ENCODE measurements around the gene ITGB1.

ITGB1 gene

GRCh38 chr10:32970910-32971309 lies 12.9 kb upstream of the ITGB1 start:
- no peak for TF ChIP-seq CTCF (conservative IDR thresholded peaks at IDR 0.05; ENCODE audit: low read depth, low read length)
- H3K27ac ChIP-seq: no peak overlapping the region
- no peaks in the 10 kb centered on the region for H4K20me1 ChIP-seq (ENCODE audit: insufficient read depth)
- no peak overlapping the region for H3K4me2 ChIP-seq
- no peaks in the 10 kb centered on the region for H3K27me3 ChIP-seq (ENCODE audit: insufficient read depth, low read depth)
- no peaks in the 10 kb centered on the region for H3K4me1 ChIP-seq (ENCODE audit: low read depth, poor library complexity, severe bottlenecking)
- H3K9ac ChIP-seq: no peak overlapping the region
- H3K79me2 ChIP-seq (ENCODE audit: insufficient read depth, low read depth): no peaks in the 10 kb centered on the region
- no peak overlapping the region for H3K4me3 ChIP-seq (IDR thresholded peaks at IDR 0.05; ENCODE audit: insufficient read depth, low read depth, low read length)
- no peak overlapping the region for H2AFZ ChIP-seq (ENCODE audit: low read depth)
- no peaks in the 10 kb centered on the region for H3K36me3 ChIP-seq (ENCODE audit: insufficient read depth)

GRCh38 chr10:32964270-32964669 lies 6.2 kb upstream of the ITGB1 start:
- H3K4me1 ChIP-seq (ENCODE audit: low read depth, poor library complexity, severe bottlenecking): peaks cover 8% of the 10 kb centered on the region
- H3K9ac ChIP-seq: no peak overlapping the region
- H3K4me2 ChIP-seq: no peak overlapping the region

GRCh38 chr10:32963096-32963495 lies 5.1 kb upstream of the ITGB1 start:
- Histone ChIP-seq H3K9ac (no peak overlapping the region), H3K79me2 (ENCODE audit: insufficient read depth, low read depth) (no peaks in the 10 kb centered on the region), H3K27ac (no peak overlapping the region), H3K4me3 (IDR thresholded peaks at IDR 0.05; ENCODE audit: insufficient read depth, low read depth, low read length) (no peak overlapping the region), H3K36me3 (ENCODE audit: insufficient read depth) (no peaks in the 10 kb centered on the region), H4K20me1 (ENCODE audit: insufficient read depth) (no peaks in the 10 kb centered on the region), H3K27me3 (ENCODE audit: insufficient read depth, low read depth) (no peaks in the 10 kb centered on the region), H3K4me1 (ENCODE audit: low read depth, poor library complexity, severe bottlenecking) (peaks cover 13% of the 10 kb centered on the region), H2AFZ (ENCODE audit: low read depth) (no peak overlapping the region), H3K4me2 (no peak overlapping the region)
- no peak for TF ChIP-seq CTCF (conservative IDR thresholded peaks at IDR 0.05; ENCODE audit: low read depth, low read length)

More at GRCh38 chr10:32964270-32964669, 6.2 kb upstream of the ITGB1 start:
- TF ChIP-seq CTCF (conservative IDR thresholded peaks at IDR 0.05; ENCODE audit: low read depth, low read length): no peak
- no peak overlapping the region for H3K4me3 ChIP-seq (IDR thresholded peaks at IDR 0.05; ENCODE audit: insufficient read depth, low read depth, low read length)
- H4K20me1 ChIP-seq (ENCODE audit: insufficient read depth): no peaks in the 10 kb centered on the region
- no peaks in the 10 kb centered on the region for H3K27me3 ChIP-seq (ENCODE audit: insufficient read depth, low read depth)
- H3K27ac ChIP-seq: no peak overlapping the region
- no peaks in the 10 kb centered on the region for H3K79me2 ChIP-seq (ENCODE audit: insufficient read depth, low read depth)
- no peaks in the 10 kb centered on the region for H3K36me3 ChIP-seq (ENCODE audit: insufficient read depth)
- H2AFZ ChIP-seq (ENCODE audit: low read depth): no peak overlapping the region

- no peak overlapping the region for H3K4me2 ChIP-seq
- H3K4me1 ChIP-seq (ENCODE audit: low read depth, poor library complexity, severe bottlenecking): peaks cover 13% of the 10 kb centered on the region
- H4K20me1 ChIP-seq (ENCODE audit: insufficient read depth): no peaks in the 10 kb centered on the region
- no peak for TF ChIP-seq CTCF (conservative IDR thresholded peaks at IDR 0.05; ENCODE audit: low read depth, low read length)
- H3K79me2 ChIP-seq (ENCODE audit: insufficient read depth, low read depth): no peaks in the 10 kb centered on the region
- no peak overlapping the region for H3K27ac ChIP-seq
- H2AFZ ChIP-seq (ENCODE audit: low read depth): no peak overlapping the region
- no peaks in the 10 kb centered on the region for H3K36me3 ChIP-seq (ENCODE audit: insufficient read depth)
- no peak overlapping the region for H3K9ac ChIP-seq
- no peaks in the 10 kb centered on the region for H3K27me3 ChIP-seq (ENCODE audit: insufficient read depth, low read depth)
- no peak overlapping the region for H3K4me3 ChIP-seq (IDR thresholded peaks at IDR 0.05; ENCODE audit: insufficient read depth, low read depth, low read length)
These were observed 4.5 kb upstream of the ITGB1 start for GRCh38 chr10:32962521-32962920.
